ENCODE data around the gene NAV1.
"Not testable (repeated sequence)": the region's sequence is repeated elsewhere in the genome, so short reads cannot be mapped to it uniquely, and the experiment has no call there.

DNA sequence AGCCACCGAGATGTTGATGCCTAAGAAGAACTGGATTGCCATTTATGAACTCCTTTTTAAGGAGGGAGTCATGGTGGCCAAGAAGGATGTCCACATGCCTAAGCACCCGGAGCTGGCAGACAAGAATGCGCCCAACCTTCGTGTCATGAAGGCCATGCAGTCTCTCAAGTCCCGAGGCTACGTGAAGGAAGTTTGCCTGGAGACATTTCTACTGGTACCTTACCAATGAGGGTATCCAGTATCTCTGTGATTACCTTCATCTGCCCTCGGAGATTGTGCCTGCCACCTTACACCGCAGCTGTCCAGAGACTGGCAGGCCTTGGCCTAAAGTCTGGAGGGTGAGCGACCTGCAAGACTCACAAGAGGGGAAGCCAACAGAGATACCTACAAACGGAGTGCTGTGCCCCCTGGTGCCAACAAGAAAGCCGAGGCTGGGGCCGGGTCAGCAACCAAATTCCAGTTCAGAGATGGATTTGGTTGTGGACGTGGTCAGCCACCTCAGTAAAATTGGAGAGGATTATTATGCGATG, 18.8 kb upstream of the NAV1 start:
- not testable (repeated sequence) for TF ChIP-seq NFYB (CRISPR knock-in tag; conservative IDR thresholded peaks at IDR 0.05; ENCODE audit: low read depth); TCF7 (CRISPR knock-in tag; IDR thresholded peaks at IDR 0.05; ENCODE audit: low read depth); ESRRA (CRISPR knock-in tag; IDR thresholded peaks at IDR 0.05; ENCODE audit: borderline replicate concordance); CREB1 (CRISPR knock-in tag; IDR thresholded peaks at IDR 0.05); MYBL2 (CRISPR knock-in tag; IDR thresholded peaks at IDR 0.05); IRF2 (CRISPR knock-in tag; IDR thresholded peaks at IDR 0.05; ENCODE audit: borderline replicate concordance, low read depth); NR1H2 (CRISPR knock-in tag; IDR thresholded peaks at IDR 0.05)
- TF ChIP-seq, protein P1, sequence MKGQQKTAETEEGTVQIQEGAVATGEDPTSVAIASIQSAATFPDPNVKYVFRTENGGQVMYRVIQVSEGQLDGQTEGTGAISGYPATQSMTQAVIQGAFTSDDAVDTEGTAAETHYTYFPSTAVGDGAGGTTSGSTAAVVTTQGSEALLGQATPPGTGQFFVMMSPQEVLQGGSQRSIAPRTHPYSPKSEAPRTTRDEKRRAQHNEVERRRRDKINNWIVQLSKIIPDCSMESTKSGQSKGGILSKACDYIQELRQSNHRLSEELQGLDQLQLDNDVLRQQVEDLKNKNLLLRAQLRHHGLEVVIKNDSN (CRISPR knock-in tag; IDR thresholded peaks at IDR 0.05), result not testable (repeated sequence)
- TF ChIP-seq, protein P2, sequence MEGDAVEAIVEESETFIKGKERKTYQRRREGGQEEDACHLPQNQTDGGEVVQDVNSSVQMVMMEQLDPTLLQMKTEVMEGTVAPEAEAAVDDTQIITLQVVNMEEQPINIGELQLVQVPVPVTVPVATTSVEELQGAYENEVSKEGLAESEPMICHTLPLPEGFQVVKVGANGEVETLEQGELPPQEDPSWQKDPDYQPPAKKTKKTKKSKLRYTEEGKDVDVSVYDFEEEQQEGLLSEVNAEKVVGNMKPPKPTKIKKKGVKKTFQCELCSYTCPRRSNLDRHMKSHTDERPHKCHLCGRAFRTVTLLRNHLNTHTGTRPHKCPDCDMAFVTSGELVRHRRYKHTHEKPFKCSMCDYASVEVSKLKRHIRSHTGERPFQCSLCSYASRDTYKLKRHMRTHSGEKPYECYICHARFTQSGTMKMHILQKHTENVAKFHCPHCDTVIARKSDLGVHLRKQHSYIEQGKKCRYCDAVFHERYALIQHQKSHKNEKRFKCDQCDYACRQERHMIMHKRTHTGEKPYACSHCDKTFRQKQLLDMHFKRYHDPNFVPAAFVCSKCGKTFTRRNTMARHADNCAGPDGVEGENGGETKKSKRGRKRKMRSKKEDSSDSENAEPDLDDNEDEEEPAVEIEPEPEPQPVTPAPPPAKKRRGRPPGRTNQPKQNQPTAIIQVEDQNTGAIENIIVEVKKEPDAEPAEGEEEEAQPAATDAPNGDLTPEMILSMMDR (IDR thresholded peaks at IDR 0.05), result not testable (repeated sequence)
- TF ChIP-seq, protein P3, sequence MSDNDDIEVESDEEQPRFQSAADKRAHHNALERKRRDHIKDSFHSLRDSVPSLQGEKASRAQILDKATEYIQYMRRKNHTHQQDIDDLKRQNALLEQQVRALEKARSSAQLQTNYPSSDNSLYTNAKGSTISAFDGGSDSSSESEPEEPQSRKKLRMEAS (CRISPR knock-in tag; IDR thresholded peaks at IDR 0.05), result not testable (repeated sequence)
- TF ChIP-seq, protein P4, sequence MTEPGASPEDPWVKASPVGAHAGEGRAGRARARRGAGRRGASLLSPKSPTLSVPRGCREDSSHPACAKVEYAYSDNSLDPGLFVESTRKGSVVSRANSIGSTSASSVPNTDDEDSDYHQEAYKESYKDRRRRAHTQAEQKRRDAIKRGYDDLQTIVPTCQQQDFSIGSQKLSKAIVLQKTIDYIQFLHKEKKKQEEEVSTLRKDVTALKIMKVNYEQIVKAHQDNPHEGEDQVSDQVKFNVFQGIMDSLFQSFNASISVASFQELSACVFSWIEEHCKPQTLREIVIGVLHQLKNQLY (CRISPR knock-in tag; IDR thresholded peaks at IDR 0.05), result not testable (repeated sequence)
